Inflammatory macrophage (primary cell): ENCODE measurements around the gene GTSE1.
"Not testable (repeated sequence)": the region's sequence is repeated elsewhere in the genome, so short reads cannot be mapped to it uniquely, and the experiment has no call there.

Experiments
- DNase-seq, 2 donors: peaks; one replicate each; pipeline ENCODE4 v3.0.0-alpha.2; 2020 to 2022

The GTSE1 gene

GRCh38 chr22:46294784-46295183, 1.9 kb upstream of the GTSE1 start:
- no peak for DNase-seq

- no peak for DNase-seq
Measured at GRCh38 chr22:46295277-46295971, 1.2 kb upstream of the GTSE1 start.

- no peak for DNase-seq
Measured at GRCh38 chr22:46297151-46297812, 612 bp downstream of the GTSE1 start.

GRCh38 chr22:46299101-46299500, 2.4 kb downstream of the GTSE1 start:
- DNase-seq: no peak

GRCh38 chr22:46300491-46300890, 3.8 kb downstream of the GTSE1 start:
- DNase-seq: no peak

- no peak for DNase-seq
Measured at GRCh38 chr22:46303347-46303965, 6.8 kb downstream of the GTSE1 start.

GRCh38 chr22:46308283-46308988, 11.8 kb downstream of the GTSE1 start:
- no peak for DNase-seq

- DNase-seq: no peak
Measured at GRCh38 chr22:46309526-46310085, 12.9 kb downstream of the GTSE1 start.

GRCh38 chr22:46312056-46312455, 15.4 kb downstream of the GTSE1 start:
- no peak for DNase-seq

- not testable (repeated sequence) for DNase-seq
Measured at GRCh38 chr22:46312848-46313247, 16.2 kb downstream of the GTSE1 start.

- no peak for DNase-seq
Measured at GRCh38 chr22:46315976-46316375, 19.3 kb downstream of the GTSE1 start.

- no peak for DNase-seq
Measured at GRCh38 chr22:46317646-46318045, 21.0 kb downstream of the GTSE1 start.

GRCh38 chr22:46318576-46318975, 21.9 kb downstream of the GTSE1 start:
- DNase-seq: no peak

GRCh38 chr22:46319319-46319718, 22.6 kb downstream of the GTSE1 start:
- no peak for DNase-seq

GRCh38 chr22:46320166-46320710, 23.6 kb downstream of the GTSE1 start:
- no peak for DNase-seq

GRCh38 chr22:46320716-46321386, 24.2 kb downstream of the GTSE1 start:
- DNase-seq: no peak

- no peak for DNase-seq
Measured at GRCh38 chr22:46322711-46323110, 26.0 kb downstream of the GTSE1 start.

- no peak for DNase-seq
Measured at GRCh38 chr22:46323162-46323561, 26.5 kb downstream of the GTSE1 start.

- no peak for DNase-seq
Measured at GRCh38 chr22:46326066-46326680, 29.5 kb downstream of the GTSE1 start.

GRCh38 chr22:46327691-46328465, 31.2 kb downstream of the GTSE1 start:
- no peak for DNase-seq

- DNase-seq: no peak
Measured at GRCh38 chr22:46328797-46329196, 32.1 kb downstream of the GTSE1 start.
